CD4-positive, alpha-beta T cell treated with Interleukin-2 at 100 ng/mL for 4 hours (primary cell): ENCODE results near the gene SLC9A9.

Experiments used
- DNase-seq: peaks from one replicate; pipeline ENCODE4 v3.0.0-alpha.2; 2020; ENCODE audit warnings: low spot score

SLC9A9 gene

DNA sequence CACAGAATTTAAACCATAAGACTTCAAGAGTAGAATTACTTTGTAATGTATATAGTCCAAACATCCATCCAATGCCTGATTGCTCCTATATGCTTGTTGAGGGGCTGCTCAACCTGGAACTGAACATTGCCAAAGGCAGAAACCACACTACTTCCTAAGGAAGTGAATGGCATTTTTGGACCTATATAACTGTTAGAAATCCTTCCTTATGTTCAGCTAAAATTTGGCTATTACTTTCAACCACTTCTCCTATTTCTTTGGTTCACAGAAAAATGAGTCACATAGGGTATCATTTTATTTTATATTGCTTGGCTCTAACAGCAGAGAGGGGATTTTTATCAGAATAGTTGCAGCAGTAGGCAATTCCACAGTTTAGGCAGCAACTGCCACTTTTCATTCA lies 342.1 kb downstream of the SLC9A9 start:
- no peak for DNase-seq

GRCh38 chr3:143503325-143503885 lies 344.9 kb downstream of the SLC9A9 start:
- no peak for DNase-seq

- no peak for DNase-seq
These were observed 346.2 kb downstream of the SLC9A9 start for GRCh38 chr3:143502081-143502480.

DNA sequence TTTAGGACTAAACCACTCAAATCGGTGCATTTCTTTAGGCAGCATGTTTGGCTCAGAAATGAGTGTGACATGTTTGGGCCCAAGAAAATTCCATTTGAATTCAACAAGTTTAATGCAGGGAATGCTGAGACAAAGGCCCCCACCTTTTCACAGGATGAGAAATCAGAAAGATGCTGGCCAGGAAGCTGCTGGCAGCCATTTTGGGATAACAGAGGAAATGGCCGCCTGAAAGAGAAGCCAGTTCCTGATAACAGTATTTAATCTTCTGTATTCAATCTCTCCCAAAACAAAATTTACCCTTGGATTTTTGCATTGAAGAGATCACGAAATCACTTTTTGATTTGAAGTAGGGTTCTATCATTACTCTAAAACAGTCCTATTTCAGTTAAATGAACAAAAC lies 350.9 kb downstream of the SLC9A9 start:
- DNase-seq: no peak

- DNase-seq: no peak
These were observed 352.1 kb downstream of the SLC9A9 start for GRCh38 chr3:143496191-143496590.

DNA sequence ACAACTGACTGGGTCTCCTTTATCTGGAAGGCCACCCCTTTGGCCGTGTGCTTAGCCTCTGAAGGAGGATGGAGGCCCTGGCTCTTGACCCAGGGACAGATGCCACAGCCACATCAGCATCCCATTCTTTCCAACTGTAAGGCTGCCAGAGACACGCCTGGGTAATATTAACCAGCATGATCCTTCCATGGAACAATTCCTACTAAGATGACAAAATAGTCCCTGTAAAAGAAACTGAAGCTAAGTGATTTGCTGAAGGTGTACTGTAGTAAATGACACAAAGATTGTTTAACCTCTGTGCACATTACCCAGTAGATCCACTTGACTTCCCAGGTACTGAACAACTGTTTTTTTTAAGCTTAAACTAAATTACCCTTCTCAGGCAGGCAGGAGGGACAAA lies 352.7 kb downstream of the SLC9A9 start:
- no peak for DNase-seq

- no peak for DNase-seq
These were observed 361.7 kb downstream of the SLC9A9 start for GRCh38 chr3:143486611-143487010.

- DNase-seq: no peak
These were observed 363.3 kb downstream of the SLC9A9 start for GRCh38 chr3:143484846-143485512.

GRCh38 chr3:143483214-143483613 lies 365.1 kb downstream of the SLC9A9 start:
- no peak for DNase-seq

- DNase-seq: no peak
These were observed 365.9 kb downstream of the SLC9A9 start for GRCh38 chr3:143482106-143483088.

DNA sequence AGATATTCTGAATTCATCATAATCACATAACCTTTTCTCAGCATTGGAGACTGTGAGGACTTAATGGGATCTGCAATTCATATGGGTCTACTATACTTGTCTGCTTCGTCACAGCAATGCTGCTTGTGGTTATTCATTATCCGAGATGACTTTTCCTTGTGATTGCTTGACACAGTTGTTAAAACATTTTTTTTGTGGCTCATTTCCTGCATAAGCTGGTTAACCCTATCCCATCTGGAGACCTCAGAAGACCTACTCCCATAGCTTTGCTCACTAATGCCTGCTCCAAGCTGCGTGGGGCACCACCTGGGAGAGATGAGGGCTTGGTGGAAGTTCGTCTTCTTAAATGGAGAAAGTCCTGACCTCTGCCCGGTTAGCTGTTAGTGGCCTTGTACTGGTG lies 367.9 kb downstream of the SLC9A9 start:
- DNase-seq: no peak

GRCh38 chr3:143479727-143480126 lies 368.5 kb downstream of the SLC9A9 start:
- DNase-seq: no peak

- no peak for DNase-seq
These were observed 370.1 kb downstream of the SLC9A9 start for GRCh38 chr3:143478115-143478693.

GRCh38 chr3:143476965-143477640 lies 371.2 kb downstream of the SLC9A9 start:
- no peak for DNase-seq

DNA sequence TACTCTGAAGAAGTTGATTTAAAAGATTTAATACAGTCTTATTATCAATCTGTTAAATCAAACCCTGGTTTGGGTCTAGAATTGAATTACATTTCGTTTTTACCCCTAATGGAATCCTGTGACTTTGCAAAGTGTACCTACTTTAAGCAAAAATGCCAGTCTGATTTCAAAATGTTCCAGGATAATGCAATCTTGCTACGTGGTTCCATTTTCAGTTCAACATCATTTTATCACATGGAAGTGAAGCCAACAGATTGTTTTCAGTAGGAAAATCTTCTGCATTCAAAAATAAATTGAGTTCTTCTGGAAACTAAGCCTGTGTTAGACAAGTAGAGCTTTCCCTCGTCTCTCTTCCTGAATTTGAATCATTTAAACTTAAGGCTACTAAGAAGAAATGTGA lies 372.3 kb downstream of the SLC9A9 start:
- no peak for DNase-seq

GRCh38 chr3:143472731-143473523 lies 375.3 kb downstream of the SLC9A9 start:
- DNase-seq: no peak

DNA sequence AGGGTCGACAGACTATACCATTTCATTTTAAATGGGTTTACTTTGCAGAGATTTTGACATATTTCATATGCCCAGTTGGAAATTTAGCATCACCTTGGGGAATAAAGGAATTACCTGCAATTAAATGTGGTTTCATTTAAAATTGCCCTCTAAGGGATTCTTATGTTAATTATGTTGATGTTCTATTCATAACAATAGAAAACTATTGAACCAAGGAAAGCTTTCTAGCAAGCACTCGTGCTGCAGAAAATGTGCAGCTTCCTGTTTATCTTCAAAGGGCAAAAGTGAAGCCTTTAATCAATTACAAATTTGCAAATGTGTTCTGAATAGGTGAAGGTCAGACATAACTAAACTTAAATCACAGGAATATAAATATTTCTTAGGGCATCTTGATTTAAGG lies 376.6 kb downstream of the SLC9A9 start:
- DNase-seq: no peak

- no peak for DNase-seq
These were observed 379.1 kb downstream of the SLC9A9 start for GRCh38 chr3:143469159-143469558.

DNA sequence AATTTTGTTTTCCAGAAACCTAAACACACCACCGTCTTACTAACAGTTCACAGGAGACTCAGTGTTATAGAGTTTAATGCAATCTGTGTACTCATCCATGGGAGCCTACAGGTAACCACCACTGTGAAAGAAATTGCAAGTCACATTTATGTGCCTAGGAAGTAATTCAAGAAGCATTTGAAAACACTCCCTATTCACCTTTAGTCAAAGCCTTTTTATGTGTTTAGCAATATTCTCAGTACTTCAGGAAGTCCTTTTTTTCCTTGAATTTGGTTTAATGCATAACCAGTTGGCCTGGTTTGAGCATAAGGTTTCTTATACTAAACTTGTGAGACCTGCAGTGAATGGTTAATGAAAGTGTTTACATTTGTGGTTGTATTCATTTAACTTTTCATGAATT lies 382.6 kb downstream of the SLC9A9 start:
- DNase-seq: no peak

DNA sequence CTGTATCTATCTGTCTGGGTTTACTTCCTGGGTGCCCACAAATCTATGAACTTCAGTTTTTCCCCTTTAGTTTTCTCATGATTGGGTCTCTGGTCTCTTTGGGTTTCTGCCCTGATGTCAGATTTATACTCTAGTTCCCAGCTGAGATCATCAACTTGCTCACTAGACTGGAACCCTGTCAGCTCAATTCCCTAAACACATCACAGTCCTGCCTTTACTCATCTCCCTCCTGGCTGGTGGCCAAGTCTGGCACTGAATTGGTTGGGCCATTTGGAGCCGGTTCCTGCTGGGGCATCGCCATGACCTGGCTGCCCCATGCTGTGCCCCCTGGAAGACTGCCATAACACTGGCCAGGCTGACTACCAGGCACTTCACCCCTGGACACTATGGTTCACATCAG lies 383.4 kb downstream of the SLC9A9 start:
- DNase-seq: no peak

DNA sequence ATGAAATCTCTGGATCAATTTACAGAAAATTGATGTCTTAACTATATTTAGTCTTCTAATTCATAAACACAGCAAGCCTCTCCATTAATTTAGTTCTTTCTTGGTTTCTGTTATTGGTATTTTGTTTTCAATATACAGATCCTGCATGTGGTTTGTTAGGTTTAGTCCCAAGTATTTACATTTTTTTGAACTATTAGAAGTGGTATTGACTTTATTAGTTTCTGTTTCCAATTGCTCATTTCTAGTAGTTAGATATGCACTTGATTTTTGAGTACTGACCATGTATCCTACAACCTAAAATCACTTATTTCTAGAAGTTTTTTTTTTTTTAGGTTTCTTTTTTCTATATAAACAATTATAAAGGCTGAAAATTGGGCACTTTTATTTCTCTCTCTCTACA lies 392.8 kb downstream of the SLC9A9 start:
- no peak for DNase-seq
